GM12878 (cell line): Measurements from ENCODE around the gene KRTAP5-7. TPM values are rescaled to one million over a fixed set of nuclear protein-coding genes. Genes with fewer than 3 reads are reported as not detected.

Experiments
- ATAC-seq: fragments of 200-7000 bp; cut with Tn5 transposase; 3 replicates; pipeline ENCODE4 v1.9.1; 2020; ENCODE audit warnings: mild to moderate bottlenecking, moderate library complexity
- BruUV-seq: library from RNA; stranded (reverse); fragments of 400-500 nt; replicated peaks from 2 replicates; lab custom pipeline; 2021; lab: Mats Ljungman, UMichigan
- CTCF ChIA-PET: fragments of 300-600 bp; sonication (Branson Sonifier 250); formaldehyde crosslinking; extraction: SDS; loops from one replicate; lab custom pipeline; 2021; ENCODE audit warnings: inconsistent platforms; lab: Yijun Ruan, JAX
- POLR2A ChIA-PET: fragments of 350-600 bp; formaldehyde crosslinking; extraction: SDS; loops from one replicate; lab custom pipeline; 2021; ENCODE audit warnings: inconsistent platforms; lab: Charles Lee
- RAD21 ChIA-PET: fragments of 300-600 bp; sonication (Branson Sonifier 250); formaldehyde crosslinking; loops from one replicate; lab custom pipeline; 2023; ENCODE audit warnings: antibody characterized with exemption; ENCODE audit not compliant: unreplicated experiment; lab: Charles Lee
- SMC1A ChIA-PET: fragments of 300-600 bp; sonication (Branson Sonifier 250); formaldehyde crosslinking; loops from one replicate; lab custom pipeline; 2023; ENCODE audit not compliant: unreplicated experiment, uncharacterized antibody; lab: Charles Lee
- DNase-seq: peaks from one replicate; pipeline ENCODE4 v3.0.0-alpha.2; 2011; ENCODE audit warnings: low read depth, low spot score
- FAIRE-seq: peaks from 3 replicates; lab custom pipeline; 2011; peaks lifted over from hg19 to GRCh38; lab: Jason Lieb, UNC
- H2AFZ ChIP-seq: 2 replicates; pipeline ENCODE4 v1.6.0; 2011; ENCODE audit warnings: low read depth, low read length, control low read depth; ENCODE audit not compliant: control insufficient read depth
- H3K27ac ChIP-seq: 2 replicates; pipeline ENCODE4 v1.5.1; 2011; ENCODE audit warnings: control low read depth; ENCODE audit not compliant: control insufficient read depth, insufficient read depth
- H3K27me3 ChIP-seq, 2 experiments: replicated peaks in 1 of 2; 2 replicates each; pipeline versions ENCODE4 v1.6.0 to v1.6.1; 2011; ENCODE audit warnings: low read length in 1 of 2; ENCODE audit not compliant: control insufficient read depth in 2 of 2, insufficient read depth in 2 of 2
- H3K36me3 ChIP-seq, 2 experiments: 2 replicates each; pipeline ENCODE4 v1.5.1; 2011; ENCODE audit warnings: low read length in 1 of 2; ENCODE audit not compliant: control insufficient read depth in 2 of 2, insufficient read depth in 2 of 2
- H3K4me1 ChIP-seq: 2 replicates; pipeline ENCODE4 v1.6.1; 2011; ENCODE audit warnings: mild to moderate bottlenecking, low read length, moderate library complexity, mixed read lengths; ENCODE audit not compliant: control insufficient read depth, insufficient read depth
- H3K4me2 ChIP-seq: 2 replicates; pipeline ENCODE4 v1.6.0; 2011; ENCODE audit warnings: control low read depth; ENCODE audit not compliant: control insufficient read depth, insufficient read depth
- H3K4me3 ChIP-seq: fragments of 200-600 bp; sonication (generic); 2 replicates; pipeline ENCODE4 v1.5.1; 2016
- H3K79me2 ChIP-seq: 2 replicates; pipeline ENCODE4 v1.6.0; 2011; ENCODE audit warnings: low read length; ENCODE audit not compliant: control insufficient read depth, insufficient read depth
- H3K9ac ChIP-seq: 2 replicates; pipeline ENCODE4 v1.8.0; 2011; ENCODE audit warnings: low read length, control low read depth, mixed read lengths; ENCODE audit not compliant: control insufficient read depth, insufficient read depth
- H3K9me3 ChIP-seq: replicated peaks from 3 replicates; pipeline ENCODE4 v1.5.1; 2011; ENCODE audit warnings: mild to moderate bottlenecking, low read length; ENCODE audit not compliant: control insufficient read depth, insufficient read depth
- H4K20me1 ChIP-seq: 2 replicates; pipeline ENCODE4 v1.6.0; 2011; ENCODE audit not compliant: control insufficient read depth, insufficient read depth
- CREM ChIP-seq: IDR thresholded peaks from 2 replicates; pipeline ENCODE4 v1.6.1; 2014; ENCODE audit warnings: antibody characterized with exemption, low read depth
- DPF2 ChIP-seq: fragments of 450-650 bp; IDR thresholded peaks from 2 replicates; pipeline ENCODE4 v1.6.1; 2017; ENCODE audit warnings: mild to moderate bottlenecking
- ESRRA ChIP-seq: IDR thresholded peaks from 2 replicates; pipeline ENCODE4 v1.6.1; 2012; ENCODE audit warnings: mild to moderate bottlenecking, low read length, improper control_type of control experiment
- EZH2 ChIP-seq: IDR thresholded peaks from 2 replicates; pipeline ENCODE4 v1.6.1; 2012; ENCODE audit warnings: low read depth, mild to moderate bottlenecking, control low read depth, inconsistent platforms, low read length, borderline replicate concordance; ENCODE audit not compliant: control insufficient read depth
- FOXK2 ChIP-seq: fragments of 450-650 bp; IDR thresholded peaks from 2 replicates; pipeline ENCODE4 v1.6.1; 2017; ENCODE audit warnings: mild to moderate bottlenecking, moderate library complexity
- HDAC2 ChIP-seq: fragments of 200-600 bp; sonication (generic); IDR thresholded peaks from 2 replicates; pipeline ENCODE4 v1.6.1; 2017
- HDGF ChIP-seq: fragments of 450-650 bp; IDR thresholded peaks from 2 replicates; pipeline ENCODE4 v1.6.1; 2016; ENCODE audit warnings: antibody characterized with exemption
- MTA2 ChIP-seq: fragments of 450-650 bp; IDR thresholded peaks from 2 replicates; pipeline ENCODE4 v1.6.1; 2016; ENCODE audit warnings: low read depth, mild to moderate bottlenecking, moderate library complexity
- MYB ChIP-seq: fragments of 150-350 bp; IDR thresholded peaks from 2 replicates; pipeline ENCODE4 v1.6.1; 2014; ENCODE audit warnings: mild to moderate bottlenecking, low read depth, low read length, borderline replicate concordance
- NBN ChIP-seq: fragments of 450-650 bp; IDR thresholded peaks from 2 replicates; pipeline ENCODE4 v1.6.1; 2016
- NR2C2 ChIP-seq: IDR thresholded peaks from 2 replicates; pipeline ENCODE4 v1.6.1; 2011; ENCODE audit warnings: borderline replicate concordance, low read depth; ENCODE audit not compliant: control insufficient read depth, insufficient read length
- POLR2A ChIP-seq: IDR thresholded peaks from 2 replicates; pipeline ENCODE4 v1.6.1; 2011; ENCODE audit warnings: low read depth, mild to moderate bottlenecking, low read length
- POLR2AphosphoS2 ChIP-seq: IDR thresholded peaks from 2 replicates; pipeline ENCODE4 v1.6.1; 2011; ENCODE audit warnings: low read depth, mild to moderate bottlenecking, low read length, improper control_type of control experiment, moderate library complexity
- RFX5 ChIP-seq: IDR thresholded peaks from 2 replicates; pipeline ENCODE4 v1.6.1; 2011; ENCODE audit warnings: low read depth, low read length, improper control_type of control experiment
- SREBF1 ChIP-seq: IDR thresholded peaks from 2 replicates; pipeline ENCODE4 v1.6.1; 2012; ENCODE audit warnings: mild to moderate bottlenecking, low read length
- TCF12 ChIP-seq: IDR thresholded peaks from 2 replicates; pipeline ENCODE4 v1.6.1; 2011; ENCODE audit warnings: low read depth, mild to moderate bottlenecking, low read length
- YBX1 ChIP-seq: fragments of 450-650 bp; IDR thresholded peaks from 2 replicates; pipeline ENCODE4 v1.6.1; 2016; ENCODE audit warnings: antibody characterized with exemption
- ZNF384 ChIP-seq: IDR thresholded peaks from 2 replicates; pipeline ENCODE4 v1.6.1; 2012; ENCODE audit warnings: low read depth, mild to moderate bottlenecking, low read length, improper control_type of control experiment, borderline replicate concordance
- WGBS: methylation state at CpG from one replicate; pipeline ENCODE4 v1.1.6; 2016; ENCODE audit warnings: low lambda C conversion rate; ENCODE audit not compliant: insufficient replicate concordance, insufficient coverage; ENCODE audit errors: missing lambda C conversion rate; 5-methylcytosine and 5-hydroxymethylcytosine counted together
- in situ Hi-C: fragments of 300-500 bp; cut with MboI; formaldehyde crosslinking; loops from 9 replicates; pipeline ENCODE4 v1.14.3; 2018; ENCODE audit warnings: mixed read lengths
- intact Hi-C: fragments of 100-400 bp; cut with micrococcal nuclease; formaldehyde crosslinking; loops from one replicate; pipeline ENCODE4 v1.14.2; 2022; ENCODE audit not compliant: unreplicated experiment
- polyA plus RNA-seq, 11 experiments: library from polyadenylated mRNA; depleted of rRNA in 4 of 11; unstranded in 6 of 11; stranded (reverse) in 5 of 11; fragments of >200 nt; fragmentation: Nextera tagmentation in 4 of 11; fragmentation: Illumina TruSeq in 1 of 11; extraction: Ambion mirVana in 4 of 11; extraction: Trizol in 1 of 11; gene quantifications; 1 replicate in 1 of 11; 2 replicates in 10 of 11; pipeline versions ENCODE4 v1.2.1 to v1.2.3, GENCODE V29; 2011 to 2016; ENCODE audit warnings: inconsistent platforms in 2 of 11, missing spikeins in 2 of 11, low read depth in 1 of 11
- total RNA-seq, 4 experiments: library from RNA; depleted of rRNA in 3 of 4; stranded (reverse); fragments of >200 nt in 3 of 4; fragmentation: Illumina TruSeq in 1 of 4; extraction: Trizol in 1 of 4; gene quantifications; 2 replicates each; pipeline versions ENCODE4 v1.2.1 to v1.2.3, GENCODE V29; 2013 to 2021
- TF ChIP-seq, protein P1 (sequence below): fragments of 450-650 bp; IDR thresholded peaks from 2 replicates; pipeline ENCODE4 v1.6.1; 2018; ENCODE audit warnings: borderline replicate concordance, mild to moderate bottlenecking; ENCODE audit not compliant: partially characterized antibody

KRTAP5-7 gene
- total and polyA plus RNA-seq, 10 of the 15 experiments (the other 5 are each of a cell fraction or from before 2014, with no cell fraction given), result 0.07 to 0.23 (median 0.19) TPM; not detected in 6

GRCh38 chr11:71502026-71502425, 25.0 kb upstream of the KRTAP5-7 start:
- in situ Hi-C loops, result no loop called here
- no peaks in the 10 kb centered on the region; the same call in 1 of the 2 replicates for H4K20me1 ChIP-seq
- ChIA-PET SMC1A (no interaction called here), POLR2A (interaction anchor here (0.8 kb wide), 1 partner anchor 72 kb away, joined by 4 read pairs; no protein-coding TSS in a partner anchor), RAD21 (no interaction called here), CTCF (no interaction called here)
- DNase-seq, result no peak
- no peak overlapping the region for H3K9ac ChIP-seq
- H3K9me3 ChIP-seq, result no peaks in the 10 kb centered on the region; the same call in 2 of the 3 replicates
- H3K27ac ChIP-seq, result no peak overlapping the region
- no peak overlapping the region for H3K4me3 ChIP-seq
- no peaks in the 10 kb centered on the region for H3K27me3 ChIP-seq
- no peak for ATAC-seq
- no peak overlapping the region for H2AFZ ChIP-seq
- H3K4me1 ChIP-seq, result 0 out of 2 replicates have a peak, but pooled peaks cover 2% of the 10 kb centered on the region
- H3K36me3 ChIP-seq, result peaks cover 11 to 12% of the 10 kb centered on the region in 2 experiments; a peak in 3 of 4 replicates
- BruUV-seq, result no TSS peak
- 96% methylated on average over 10 of the region's 10 CpGs for WGBS
- no peaks in the 10 kb centered on the region for H3K79me2 ChIP-seq
- no peak overlapping the region for H3K4me2 ChIP-seq
- no peak for FAIRE-seq
- no peak for TF ChIP-seq RFX5
- TF ChIP-seq DPF2, result no peak
- TF ChIP-seq SREBF1, result no peak
- no peak for TF ChIP-seq EZH2
- TF ChIP-seq FOXK2, result no peak
- TF ChIP-seq ZNF384, result no peak
- no peak for TF ChIP-seq ESRRA
- TF ChIP-seq MTA2, result no peak
- TF ChIP-seq POLR2A, result no peak
- intact Hi-C loops, result no loop called here

GRCh38 chr11:71502871-71503435, 24.1 kb upstream of the KRTAP5-7 start:
- TF ChIP-seq NBN (no peak), HDAC2 (no peak), YBX1 (no peak), NR2C2 (no peak), HDGF (no peak), TCF12 (no peak), POLR2AphosphoS2 (no peak), MYB (no peak), MTA2 (no peak), CREM (no peak)
- TF ChIP-seq, protein P1, sequence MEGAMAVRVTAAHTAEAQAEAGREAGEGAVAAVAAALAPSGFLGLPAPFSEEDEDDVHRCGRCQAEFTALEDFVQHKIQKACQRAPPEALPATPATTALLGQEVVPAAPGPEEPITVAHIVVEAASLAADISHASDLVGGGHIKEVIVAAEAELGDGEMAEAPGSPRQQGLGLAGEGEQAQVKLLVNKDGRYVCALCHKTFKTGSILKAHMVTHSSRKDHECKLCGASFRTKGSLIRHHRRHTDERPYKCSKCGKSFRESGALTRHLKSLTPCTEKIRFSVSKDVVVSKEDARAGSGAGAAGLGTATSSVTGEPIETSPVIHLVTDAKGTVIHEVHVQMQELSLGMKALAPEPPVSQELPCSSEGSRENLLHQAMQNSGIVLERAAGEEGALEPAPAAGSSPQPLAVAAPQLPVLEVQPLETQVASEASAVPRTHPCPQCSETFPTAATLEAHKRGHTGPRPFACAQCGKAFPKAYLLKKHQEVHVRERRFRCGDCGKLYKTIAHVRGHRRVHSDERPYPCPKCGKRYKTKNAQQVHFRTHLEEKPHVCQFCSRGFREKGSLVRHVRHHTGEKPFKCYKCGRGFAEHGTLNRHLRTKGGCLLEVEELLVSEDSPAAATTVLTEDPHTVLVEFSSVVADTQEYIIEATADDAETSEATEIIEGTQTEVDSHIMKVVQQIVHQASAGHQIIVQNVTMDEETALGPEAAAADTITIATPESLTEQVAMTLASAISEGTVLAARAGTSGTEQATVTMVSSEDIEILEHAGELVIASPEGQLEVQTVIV, result no peak
- TF ChIP-seq, all 136 proteins: peak for 0
- ChIA-PET RAD21 (no interaction called here), POLR2A (no interaction called here), CTCF (no interaction called here), SMC1A (no interaction called here)
- in situ Hi-C loops, result no loop called here
- Histone ChIP-seq H3K9ac (no peak overlapping the region), H3K4me1 (0 out of 2 replicates have a peak, but pooled peaks cover 2% of the 10 kb centered on the region), H3K27ac (no peak overlapping the region), H3K36me3 (peaks cover 5 to 11% of the 10 kb centered on the region in 2 experiments; a peak in 3 of 4 replicates), H3K4me3 (no peak overlapping the region), H2AFZ (no peak overlapping the region), H3K9me3 (no peaks in the 10 kb centered on the region; the same call in 2 of the 3 replicates), H4K20me1 (no peaks in the 10 kb centered on the region), H3K79me2 (no peaks in the 10 kb centered on the region), H3K4me2 (no peak overlapping the region), H3K27me3 (no peaks in the 10 kb centered on the region)
- FAIRE-seq (no peak), DNase-seq (no peak), ATAC-seq (no peak)
- intact Hi-C loops, result no loop called here
- 94% methylated on average over 11 of the region's 15 CpGs for WGBS
- no TSS peak for BruUV-seq
